D721Med (cell line): ENCODE results near the gene STAB1.

Experiments used
- DNase-seq: peaks from one replicate; pipeline ENCODE4 v3.0.0; 2011; ENCODE audit warnings: low spot score; ENCODE audit not compliant: insufficient read length
- FAIRE-seq: peaks from 2 replicates; lab custom pipeline; 2011; peaks lifted over from hg19 to GRCh38; lab: Jason Lieb, UNC
- TF ChIP-seq, protein P1 (sequence below): IDR thresholded peaks from 2 replicates; pipeline ENCODE4 v1.5.1; 2012; ENCODE audit warnings: mild to moderate bottlenecking, control low read depth; ENCODE audit not compliant: insufficient read depth; ENCODE audit errors: missing control alignments

The STAB1 gene

DNA sequence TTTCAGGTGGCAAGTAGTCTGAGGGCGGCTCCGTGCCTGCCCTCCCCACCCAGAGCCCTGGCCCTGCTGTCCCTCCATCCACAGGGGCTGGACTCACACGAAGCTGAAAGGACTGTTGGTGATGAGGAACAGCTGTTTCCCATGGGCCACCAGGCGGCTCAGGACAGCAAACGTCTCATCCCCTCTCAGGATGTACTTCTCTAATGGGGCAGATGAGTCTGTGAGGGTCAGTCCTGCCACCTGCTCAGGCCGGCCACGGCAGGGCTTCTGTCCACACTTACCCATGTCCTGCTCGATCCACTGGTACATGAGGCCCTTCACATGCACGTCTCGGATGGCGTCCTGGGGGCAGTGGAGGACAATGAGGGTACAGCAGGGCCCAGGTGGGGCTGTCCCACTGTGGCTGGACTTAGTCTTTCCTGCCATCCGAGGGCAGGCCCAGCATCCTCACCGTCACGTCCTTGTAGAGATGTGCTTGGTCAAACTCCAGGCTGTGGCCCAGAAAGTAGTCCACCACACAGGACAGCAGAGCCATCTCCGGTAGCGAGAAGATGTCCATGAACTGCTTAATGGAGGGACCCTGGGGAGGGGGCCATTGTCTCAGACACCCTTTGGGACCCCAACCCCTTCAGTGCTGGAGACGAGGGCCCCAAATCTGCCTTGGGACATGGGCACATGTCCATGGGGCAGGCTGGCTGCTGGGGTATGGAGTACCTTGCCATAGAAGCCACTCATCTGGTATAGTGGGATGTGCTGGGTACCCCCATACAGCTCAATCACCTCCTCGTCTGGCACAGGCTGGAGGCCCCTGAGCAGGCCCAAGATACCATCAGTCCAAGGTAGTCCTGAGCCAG, 32.8 kb downstream of the STAB1 start:
- FAIRE-seq (no peak), DNase-seq (peak; percentile 16)
- TF ChIP-seq, protein P1, sequence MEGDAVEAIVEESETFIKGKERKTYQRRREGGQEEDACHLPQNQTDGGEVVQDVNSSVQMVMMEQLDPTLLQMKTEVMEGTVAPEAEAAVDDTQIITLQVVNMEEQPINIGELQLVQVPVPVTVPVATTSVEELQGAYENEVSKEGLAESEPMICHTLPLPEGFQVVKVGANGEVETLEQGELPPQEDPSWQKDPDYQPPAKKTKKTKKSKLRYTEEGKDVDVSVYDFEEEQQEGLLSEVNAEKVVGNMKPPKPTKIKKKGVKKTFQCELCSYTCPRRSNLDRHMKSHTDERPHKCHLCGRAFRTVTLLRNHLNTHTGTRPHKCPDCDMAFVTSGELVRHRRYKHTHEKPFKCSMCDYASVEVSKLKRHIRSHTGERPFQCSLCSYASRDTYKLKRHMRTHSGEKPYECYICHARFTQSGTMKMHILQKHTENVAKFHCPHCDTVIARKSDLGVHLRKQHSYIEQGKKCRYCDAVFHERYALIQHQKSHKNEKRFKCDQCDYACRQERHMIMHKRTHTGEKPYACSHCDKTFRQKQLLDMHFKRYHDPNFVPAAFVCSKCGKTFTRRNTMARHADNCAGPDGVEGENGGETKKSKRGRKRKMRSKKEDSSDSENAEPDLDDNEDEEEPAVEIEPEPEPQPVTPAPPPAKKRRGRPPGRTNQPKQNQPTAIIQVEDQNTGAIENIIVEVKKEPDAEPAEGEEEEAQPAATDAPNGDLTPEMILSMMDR = no peak

DNA sequence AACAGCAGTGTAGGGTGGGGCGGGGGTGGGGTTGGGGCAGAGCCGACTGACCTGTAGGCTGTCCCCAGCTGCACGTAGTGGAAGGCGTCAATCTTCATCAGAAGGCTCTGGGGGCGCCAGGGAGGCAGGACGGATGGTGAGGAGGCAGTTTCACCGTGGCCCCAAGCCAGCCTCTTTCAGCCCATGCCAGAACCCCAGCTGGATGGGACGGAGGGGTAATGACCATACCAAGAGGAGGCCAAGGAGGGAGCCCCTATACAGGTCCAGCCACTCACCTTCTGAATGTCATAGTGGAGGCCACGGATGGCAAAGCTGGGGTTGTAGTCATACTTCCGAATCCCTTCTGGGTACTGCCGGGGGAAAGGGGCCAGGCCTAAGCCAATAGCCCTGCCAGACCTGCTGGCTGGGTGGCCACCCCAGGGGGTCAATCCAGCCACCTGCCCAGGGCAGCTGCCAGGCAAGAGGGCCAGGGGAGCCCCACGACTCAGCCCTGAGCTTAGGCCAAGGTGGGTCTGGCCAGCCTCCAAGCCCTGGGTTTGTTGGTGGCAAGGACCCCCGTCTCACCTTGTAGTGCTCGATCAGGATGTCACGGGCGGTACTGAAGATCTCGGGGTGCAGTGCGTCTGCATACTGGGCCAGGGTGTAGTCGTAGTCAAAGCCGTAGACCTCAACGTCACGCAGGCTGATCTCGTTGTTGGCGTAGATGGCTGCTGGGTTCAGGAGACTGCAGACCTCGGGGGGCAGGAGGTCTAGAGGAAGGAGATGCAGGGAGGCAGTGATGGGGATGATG, 33.6 kb downstream of the STAB1 start:
- TF ChIP-seq, protein P1 = no peak
- FAIRE-seq = no peak
- DNase-seq = no peak

DNA sequence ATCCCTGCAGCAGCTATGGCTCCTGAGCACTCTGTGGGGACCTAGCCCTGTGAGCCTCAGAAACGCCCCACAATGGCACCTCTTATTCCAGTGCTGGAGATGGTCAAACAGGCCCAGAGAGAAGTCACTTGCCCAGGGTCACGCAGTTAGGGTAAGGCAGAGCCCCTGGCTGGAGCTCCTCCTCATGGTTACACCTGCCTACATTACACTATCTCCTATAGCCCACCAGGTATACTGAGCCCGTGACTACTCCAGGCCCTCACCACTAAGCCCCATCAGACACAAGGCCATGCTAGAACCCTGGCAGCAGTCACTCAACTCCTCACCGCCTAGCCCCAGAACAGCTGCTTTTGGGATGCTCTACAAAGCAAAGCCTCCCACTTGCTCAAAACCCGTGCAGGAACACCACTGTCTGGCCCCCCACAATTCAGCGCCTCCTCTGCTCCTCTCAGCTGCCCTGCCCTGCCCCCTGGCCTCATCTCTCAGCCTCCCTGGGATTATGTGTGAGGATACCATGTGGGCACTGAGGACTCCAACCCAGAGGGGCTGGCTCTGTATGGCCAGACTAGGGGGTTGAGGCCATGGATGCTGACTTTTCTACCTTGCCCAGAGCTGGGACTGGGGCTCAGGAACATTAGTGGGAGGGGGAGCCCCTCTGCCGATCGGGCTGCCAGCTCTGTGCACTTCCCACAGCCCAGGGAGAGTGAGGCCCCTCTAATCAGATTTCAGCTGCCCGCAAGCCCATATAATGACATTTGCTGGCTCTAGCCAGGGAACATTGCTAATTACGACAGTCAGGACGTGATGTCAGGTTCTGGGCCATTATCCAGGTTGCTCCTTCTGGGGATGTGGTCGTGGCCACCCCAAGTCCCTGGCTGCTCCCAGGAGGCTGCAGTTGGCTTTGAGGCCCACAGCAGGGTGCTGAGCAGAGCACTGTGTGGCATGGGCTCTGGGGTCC, 34.5 kb downstream of the STAB1 start:
- FAIRE-seq (no peak), DNase-seq (no peak)
- TF ChIP-seq, protein P1 = no peak

DNA sequence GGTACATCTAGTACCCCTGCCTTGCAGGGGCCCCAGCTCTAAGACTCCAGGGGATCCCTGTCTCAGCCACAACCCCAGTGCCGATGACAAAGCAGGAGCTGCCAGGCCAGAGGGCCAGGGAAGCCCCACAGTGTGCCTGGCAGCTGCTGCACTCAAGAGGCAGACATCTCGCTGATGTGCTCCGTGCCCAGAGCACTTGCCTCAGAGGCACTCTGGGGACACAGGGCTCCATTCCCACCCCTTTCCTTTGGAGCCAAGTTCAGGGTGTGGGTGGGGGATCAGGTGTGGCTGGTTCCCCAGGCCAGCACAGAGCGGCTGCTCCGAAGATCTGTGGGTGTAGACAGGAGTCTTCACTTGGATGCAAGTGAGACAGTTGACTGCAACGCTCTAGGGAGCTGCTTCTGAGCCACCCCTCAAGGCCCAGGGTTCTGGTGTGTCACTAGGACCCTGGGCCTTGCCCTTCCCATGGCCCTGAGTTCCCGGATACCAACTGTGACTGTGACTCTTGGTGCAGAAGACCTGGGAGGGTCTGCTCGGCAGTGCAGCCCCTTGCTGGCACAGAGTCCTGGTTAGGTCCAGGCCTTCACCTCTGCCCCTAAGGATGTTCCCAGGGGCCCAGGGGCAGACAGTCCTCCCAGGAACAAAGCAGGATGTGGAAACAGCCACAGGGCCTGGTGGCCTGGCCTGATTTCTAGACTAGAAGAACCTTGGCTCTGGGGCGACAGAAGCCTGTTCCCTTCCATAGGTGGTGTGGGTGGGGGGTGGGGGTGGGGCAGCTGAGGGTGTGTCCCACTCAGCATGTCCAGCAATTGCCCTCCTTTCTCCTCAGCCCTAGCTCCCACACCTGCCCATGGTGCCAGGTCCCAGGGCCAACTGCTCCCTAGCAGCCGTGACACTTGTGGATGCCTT, 36.0 kb downstream of the STAB1 start:
- FAIRE-seq = no peak
- TF ChIP-seq, protein P1 = no peak
- peak; percentile 12 for DNase-seq

DNA sequence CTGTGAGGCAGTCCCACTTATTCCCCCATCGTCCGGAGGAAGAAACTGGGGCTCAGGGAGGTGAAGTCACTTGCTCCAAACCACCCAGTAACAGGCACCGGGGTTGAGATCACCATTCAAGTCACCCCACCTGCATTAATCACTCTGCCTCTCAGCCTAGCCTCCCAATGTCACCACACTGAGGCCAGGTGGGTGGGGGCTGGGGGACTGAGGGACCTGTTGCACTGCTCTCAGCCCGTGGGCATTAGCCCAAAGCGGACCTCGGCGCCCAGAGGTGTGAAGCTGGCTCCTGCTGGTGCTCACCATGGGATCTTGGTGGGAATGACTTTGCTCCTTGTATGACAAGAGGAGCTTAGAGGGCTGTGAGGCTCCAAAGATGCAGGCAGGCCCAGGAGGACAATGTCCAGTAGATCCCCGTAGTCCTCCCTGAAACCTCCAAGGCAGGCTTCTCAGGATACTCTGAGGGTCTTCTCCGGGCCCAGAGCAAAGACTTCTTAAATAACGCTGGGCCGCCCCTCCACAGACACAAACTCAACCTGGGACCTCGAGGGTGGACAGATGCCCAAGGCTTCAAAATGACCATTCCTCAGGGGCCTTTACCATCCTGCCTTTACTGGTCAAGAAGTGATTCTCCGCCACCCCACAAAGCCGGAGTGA, 36.9 kb downstream of the STAB1 start:
- no peak for DNase-seq
- TF ChIP-seq, protein P1 = no peak
- FAIRE-seq = no peak

DNA sequence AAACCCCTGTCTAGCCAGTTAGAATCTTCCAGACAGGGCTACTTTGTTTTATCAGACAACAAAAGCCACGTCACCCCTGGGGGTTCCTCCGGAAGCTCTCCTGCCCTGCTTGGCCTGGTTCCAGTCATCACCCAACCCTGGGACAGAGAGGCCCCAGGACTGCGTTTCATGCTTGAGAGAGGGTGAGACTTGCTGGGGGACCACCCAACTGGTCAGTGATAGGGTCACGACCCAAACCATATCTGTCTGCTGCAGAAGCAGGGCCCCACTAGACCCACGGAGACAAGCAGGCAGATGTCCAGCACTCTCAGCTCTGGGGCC, 37.3 kb downstream of the STAB1 start:
- no peak for FAIRE-seq
- peak; percentile 15 for DNase-seq
- TF ChIP-seq, protein P1 = no peak
